Heart right ventricle (tissue), 16 donors: ENCODE data around the gene TNFRSF21. TPM values are rescaled to one million over a fixed set of nuclear protein-coding genes. Genes with fewer than 3 reads are reported as not detected.

ENCODE experiments used
- ATAC-seq, 8 donors: fragments of 200-7000 bp; cut with Tn5 transposase; one replicate each; pipeline ENCODE4 v1.9.1; 2020; ENCODE audit warnings: mild to moderate bottlenecking in 8 of 8, moderate library complexity in 8 of 8, moderate number of reproducible peaks in 1 of 8
- DNase-seq, 2 donors: peaks; one replicate each; pipeline ENCODE4 v3.0.0-alpha.2; 2020
- H3K27ac ChIP-seq, 10 donors: fragments of 200-600 bp; sonication (generic) in 2 of 10; one replicate each; pipeline versions ENCODE4 v1.5.0 to v1.8.0; 2020 to 2022; ENCODE audit warnings: mild to moderate bottlenecking in 3 of 10
- H3K27me3 ChIP-seq, 7 donors: fragments of 200-600 bp; one replicate each; pipeline ENCODE4 v1.8.0; 2021 to 2022; ENCODE audit warnings: mild to moderate bottlenecking in 2 of 7
- H3K36me3 ChIP-seq, 9 donors: fragments of 200-600 bp; sonication (generic) in 1 of 9; one replicate each; pipeline versions ENCODE4 v1.5.0 to v1.8.0; 2020 to 2022; ENCODE audit warnings: mild to moderate bottlenecking in 2 of 9
- H3K4me1 ChIP-seq, 9 donors: fragments of 200-600 bp; sonication (generic) in 1 of 9; one replicate each; pipeline versions ENCODE4 v1.5.0 to v1.8.0; 2020 to 2022; ENCODE audit warnings: mild to moderate bottlenecking in 4 of 9
- H3K4me3 ChIP-seq, 10 donors: fragments of 200-600 bp; sonication (generic) in 2 of 10; one replicate each; pipeline versions ENCODE4 v1.5.0 to v1.8.0; 2020 to 2022; ENCODE audit warnings: mild to moderate bottlenecking in 7 of 10, moderate library complexity in 2 of 10
- H3K9me3 ChIP-seq, 11 donors: fragments of 200-600 bp in 10 of 11; sonication (generic) in 2 of 11; one replicate each; pipeline versions ENCODE4 v1.5.0 to v1.8.0; 2013 to 2022; ENCODE audit warnings: mild to moderate bottlenecking in 2 of 11, control low read depth in 1 of 11, moderate library complexity in 1 of 11
- WGBS, 2 donors: extraction: QIAGEN DNeasy Blood & Tissue Kit; methylation state at CpG; one replicate each; pipeline ENCODE4 v1.1.7; 2013; ENCODE audit warnings: inconsistent platforms in 1 of 2; 5-methylcytosine and 5-hydroxymethylcytosine counted together
- intact Hi-C, 10 donors: fragments of 100-400 bp; cut with DNase I; formaldehyde crosslinking; loops; one replicate each; pipeline versions ENCODE4 v1.11.1 to v1.14.2; 2022
- polyA plus RNA-seq, 2 donors: library from polyadenylated mRNA; stranded (reverse); fragments of 200-250 nt; gene quantifications; one replicate each; pipeline ENCODE4 v1.2.3, GENCODE V29; 2013
- total RNA-seq, 10 donors: library from RNA; stranded (reverse); fragmentation: NEBNext Ultra II Directional in 3 of 10; extraction: Animal tissue kit (Norgen Biotek cat#: 25700) in 3 of 10; gene quantifications; one replicate each; pipeline versions ENCODE4 v1.2.1 to v1.2.4, GENCODE V29; 2021 to 2023
- TF ChIP-seq, protein P1 (sequence below), 9 donors: fragments of 200-600 bp; sonication (generic) in 2 of 9; IDR thresholded peaks; one replicate each; pipeline versions ENCODE4 v1.5.0 to v1.8.0; 2021 to 2022; ENCODE audit warnings: antibody characterized with exemption in 9 of 9, mild to moderate bottlenecking in 5 of 9, moderate library complexity in 1 of 9
- donor health status: Arrhythmogenic right ventricular cardiomyopathy.
- donor health status: ischemic (EF 13 %, LVEDD 7.1; RV severe dilation, severe dysfunction).
- donor health status: healthy with polysubstance abuse.
- donor health status: DM: no; HTN: yes; CAD: no.
- donor health status: DM: no; HTN: no; CAD: no.
- donor health status: ischemic (EF 25% LVEDD 6.9; RV normal size, moderate dysfunction).
- donor health status: ischemic (EF 25% LVEDD 5.7; RV mildly dilated, moderate dysfunction).
- donor health status: healthy.
- donor health status: DM: yes; HTN: yes; CAD: no.
- donor health status: Ischemic cardiomyopathy.
- donor health status: ischemic (EF 35%, LVEDD 5.7; RV mildly dilated, moderate dysfunction).
- donor health status: nonischemic (EF 11% LVEDD 7.7; RV severe dilation, severe dysfunction).
- donor health status: DM: yes; HTN: yes; CAD: no.
- donor health status: PGD.
- donor health status: ischemic (EF 29% LVEDD 5.4; RV normal size, mild dysfunction).
- donor health status: nonischemic (EF 23%, LVEDD 6.1; RV moderate dilation, normal function).

The TNFRSF21 gene
- total and polyA plus RNA-seq, 12 donors = 3.8 to 12.8 (median 6.0) TPM

DNA sequence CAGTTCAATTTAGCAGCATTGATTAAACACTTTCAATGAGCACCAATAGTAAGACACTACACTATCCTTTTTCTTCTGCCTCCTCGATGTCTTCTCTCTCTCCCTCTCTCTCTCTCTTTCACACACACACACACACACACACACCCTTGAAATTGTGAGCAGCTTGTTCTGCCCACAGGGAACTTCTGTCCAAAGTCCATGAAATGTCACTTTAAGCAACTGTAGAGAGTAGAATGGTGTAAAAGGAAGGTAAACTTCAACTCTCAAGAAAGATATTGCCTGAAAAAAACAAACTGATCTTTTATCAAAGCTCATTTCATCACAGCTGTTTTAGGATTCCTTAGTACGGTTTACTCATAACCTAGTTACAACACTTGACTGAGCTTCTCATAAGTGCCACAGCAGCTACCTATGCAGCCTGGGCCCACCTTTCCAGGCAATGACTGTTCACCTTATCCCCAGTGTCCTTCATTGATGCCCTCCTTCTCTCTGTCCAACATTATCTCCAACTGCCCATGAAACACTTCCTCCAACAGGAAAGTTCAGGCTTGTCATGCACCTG, 107.0 kb downstream of the TNFRSF21 start:
- TF ChIP-seq, protein P1, sequence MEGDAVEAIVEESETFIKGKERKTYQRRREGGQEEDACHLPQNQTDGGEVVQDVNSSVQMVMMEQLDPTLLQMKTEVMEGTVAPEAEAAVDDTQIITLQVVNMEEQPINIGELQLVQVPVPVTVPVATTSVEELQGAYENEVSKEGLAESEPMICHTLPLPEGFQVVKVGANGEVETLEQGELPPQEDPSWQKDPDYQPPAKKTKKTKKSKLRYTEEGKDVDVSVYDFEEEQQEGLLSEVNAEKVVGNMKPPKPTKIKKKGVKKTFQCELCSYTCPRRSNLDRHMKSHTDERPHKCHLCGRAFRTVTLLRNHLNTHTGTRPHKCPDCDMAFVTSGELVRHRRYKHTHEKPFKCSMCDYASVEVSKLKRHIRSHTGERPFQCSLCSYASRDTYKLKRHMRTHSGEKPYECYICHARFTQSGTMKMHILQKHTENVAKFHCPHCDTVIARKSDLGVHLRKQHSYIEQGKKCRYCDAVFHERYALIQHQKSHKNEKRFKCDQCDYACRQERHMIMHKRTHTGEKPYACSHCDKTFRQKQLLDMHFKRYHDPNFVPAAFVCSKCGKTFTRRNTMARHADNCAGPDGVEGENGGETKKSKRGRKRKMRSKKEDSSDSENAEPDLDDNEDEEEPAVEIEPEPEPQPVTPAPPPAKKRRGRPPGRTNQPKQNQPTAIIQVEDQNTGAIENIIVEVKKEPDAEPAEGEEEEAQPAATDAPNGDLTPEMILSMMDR (IDR thresholded peaks at IDR 0.05) = no peak
- WGBS, 2 donors = 89 to 91% methylated on average over 2 of the region's 2 CpGs
- no peak for ATAC-seq
- intact Hi-C loops = no loop called here
- no peak for DNase-seq
- Histone ChIP-seq H3K4me3 (no peak overlapping the region), H3K4me1 (no peaks in the 10 kb centered on the region), H3K27me3 (no peaks in the 10 kb centered on the region), H3K27ac (no peak overlapping the region), H3K36me3 (no peaks in the 10 kb centered on the region), H3K9me3 (no peaks in the 10 kb centered on the region)

DNA sequence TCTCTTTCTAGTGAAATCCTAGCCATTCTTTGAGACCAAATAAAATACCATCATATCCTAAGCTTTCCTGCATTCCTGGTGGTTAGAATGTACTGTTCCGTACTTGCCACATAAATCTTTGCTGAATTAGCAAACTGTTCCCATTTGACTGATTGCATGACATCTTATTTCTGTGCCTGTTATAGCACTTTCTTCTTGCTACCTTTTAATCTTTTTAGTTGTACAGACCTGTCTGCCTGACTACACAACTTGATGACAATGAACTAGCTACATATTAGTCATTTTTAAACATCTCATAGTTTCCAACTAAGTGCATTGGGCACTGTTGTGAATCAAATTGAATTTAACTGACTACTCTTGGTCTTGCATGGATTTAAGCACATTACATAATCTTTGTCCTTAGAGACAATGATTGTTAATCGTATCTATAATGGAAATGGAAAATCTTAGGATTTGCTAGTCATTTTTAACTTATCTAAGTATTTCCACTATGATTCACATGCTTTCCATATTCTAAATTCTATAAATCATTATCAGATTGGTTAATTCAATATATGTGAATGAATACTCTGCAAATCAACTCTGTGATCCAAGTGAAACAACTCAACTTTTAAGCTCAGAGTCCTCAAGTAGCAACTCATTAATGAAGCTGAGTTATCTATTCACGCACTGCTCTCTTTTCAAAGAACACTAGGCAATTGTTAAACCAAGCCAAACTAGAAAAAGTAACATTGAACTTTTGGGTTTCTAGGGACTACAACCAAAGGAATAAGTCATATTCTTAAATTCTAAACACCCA, 109.0 kb downstream of the TNFRSF21 start:
- Histone ChIP-seq H3K4me3 (no peak overlapping the region), H3K27ac (no peak overlapping the region), H3K27me3 (no peaks in the 10 kb centered on the region), H3K9me3 (no peaks in the 10 kb centered on the region), H3K4me1 (peaks cover 0 to under 1% (median 0%) of the 10 kb centered on the region in 9 donors), H3K36me3 (no peaks in the 10 kb centered on the region)
- DNase-seq (no peak), ATAC-seq (no peak)
- WGBS, 2 donors = 89 to 90% methylated on average over 3 of the region's 3 CpGs
- TF ChIP-seq, protein P1 (IDR thresholded peaks at IDR 0.05) = no peak
- intact Hi-C loops = no loop called here

DNA sequence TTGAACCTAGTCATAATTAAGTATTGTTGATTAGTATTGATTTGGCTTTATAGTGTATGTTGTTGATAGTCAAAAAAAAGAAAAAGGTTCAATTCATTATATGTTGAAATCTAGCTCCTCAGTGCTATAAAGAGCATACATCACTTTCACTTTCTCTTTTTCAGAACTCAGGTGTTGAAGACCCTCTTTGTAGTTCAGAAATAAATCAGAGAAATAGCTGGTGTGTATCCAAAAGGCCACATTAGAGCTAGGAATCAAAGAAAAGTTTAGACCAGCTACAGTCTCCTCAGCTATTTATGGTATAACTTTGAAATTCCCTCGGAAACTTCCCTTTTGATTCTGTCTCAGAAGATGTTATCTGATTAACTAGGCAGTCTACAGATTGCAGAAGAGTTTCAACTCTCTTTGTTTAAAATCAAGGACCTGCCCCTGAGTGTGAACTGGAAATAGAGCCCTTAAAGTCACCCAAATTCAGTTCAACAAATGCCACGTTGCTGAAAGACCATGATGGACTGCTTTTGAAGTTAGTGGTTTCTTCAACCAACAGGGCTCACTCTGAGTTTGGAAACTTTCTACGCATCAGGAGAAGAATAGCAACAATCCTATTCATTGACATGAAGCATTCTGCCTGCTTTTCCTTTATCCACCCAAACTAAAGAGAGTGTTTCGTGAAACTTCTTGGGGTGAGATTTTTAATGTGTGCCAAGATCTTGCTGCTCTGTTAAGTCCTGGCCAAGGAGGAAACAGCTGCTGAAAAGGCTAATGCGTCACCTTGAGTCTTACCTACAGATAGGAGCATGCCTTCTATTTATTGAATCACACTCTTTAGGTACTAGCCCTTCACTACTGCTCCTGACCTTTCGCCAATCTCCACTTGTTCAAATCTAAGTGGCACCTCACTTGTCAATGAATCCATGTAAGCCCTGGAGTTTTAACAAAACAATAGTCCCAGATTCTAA, 111.7 kb downstream of the TNFRSF21 start:
- TF ChIP-seq, protein P1 (IDR thresholded peaks at IDR 0.05) = no peak
- H3K27me3 ChIP-seq = no peaks in the 10 kb centered on the region
- WGBS, 2 donors = 67 to 79% methylated on average over 6 of the region's 6 CpGs
- intact Hi-C loops = no loop called here
- no peak overlapping the region for H3K4me3 ChIP-seq
- H3K27ac ChIP-seq = no peak overlapping the region
- no peaks in the 10 kb centered on the region for H3K36me3 ChIP-seq
- DNase-seq = no peak
- ATAC-seq = no peak
- no peaks in the 10 kb centered on the region for H3K9me3 ChIP-seq
- peaks cover 0 to 11% (median 6%) of the 10 kb centered on the region in 9 donors for H3K4me1 ChIP-seq

DNA sequence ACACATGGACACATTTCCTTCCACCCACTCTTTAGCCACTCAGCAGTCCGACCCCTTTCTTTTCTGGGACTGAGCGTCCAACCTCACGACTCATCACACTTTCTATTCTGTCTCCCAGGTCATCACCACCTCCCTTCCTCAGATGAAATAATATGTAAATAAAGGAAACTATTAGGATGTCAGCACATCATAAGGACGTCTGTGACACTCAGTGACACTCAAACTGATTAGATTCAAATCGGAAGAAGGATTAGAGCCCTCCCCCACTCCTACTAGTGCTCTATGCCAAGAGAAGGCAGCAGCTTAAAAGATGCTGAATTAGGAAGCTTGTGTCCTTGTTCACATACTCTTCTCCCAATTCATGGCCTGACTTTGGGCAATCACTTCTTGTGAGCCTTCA, 113.6 kb downstream of the TNFRSF21 start:
- no peak for DNase-seq
- Histone ChIP-seq H3K4me1 (peaks cover 0 to 11% (median 6%) of the 10 kb centered on the region in 9 donors), H3K4me3 (no peak overlapping the region), H3K27ac (no peak overlapping the region), H3K36me3 (no peaks in the 10 kb centered on the region), H3K27me3 (no peaks in the 10 kb centered on the region), H3K9me3 (no peaks in the 10 kb centered on the region)
- TF ChIP-seq, protein P1 (IDR thresholded peaks at IDR 0.05) = no peak
- no peak for ATAC-seq
- 80 to 81% methylated on average over 5 of the region's 5 CpGs for WGBS, 2 donors
- intact Hi-C loops = no loop called here
